Endothelial cell of umbilical vein (primary cell): ENCODE data around the gene SLC6A18.

Experiments used
- CTCF ChIP-seq, 2 donors: IDR thresholded peaks; 1 replicate in 1 of 2; 2 replicates in 1 of 2; pipeline ENCODE4 v1.5.1; 2011; ENCODE audit warnings: low read length in 2 of 2, mild to moderate bottlenecking in 2 of 2, moderate library complexity in 2 of 2, control low read depth in 1 of 2, inconsistent platforms in 1 of 2, low read depth in 1 of 2; ENCODE audit not compliant: insufficient read depth in 1 of 2; ENCODE audit errors: extremely low read depth in 1 of 2
- EZH2 ChIP-seq: IDR thresholded peaks from 2 replicates; pipeline ENCODE4 v1.6.1; 2012; ENCODE audit warnings: borderline replicate concordance, low read depth, mild to moderate bottlenecking, moderate library complexity, low read length, inconsistent platforms; ENCODE audit not compliant: severe bottlenecking
- FOS ChIP-seq: IDR thresholded peaks from 2 replicates; pipeline ENCODE4 v1.6.1; 2011; ENCODE audit warnings: mild to moderate bottlenecking, low read length, moderate library complexity, borderline replicate concordance; ENCODE audit not compliant: insufficient read depth
- JUN ChIP-seq: IDR thresholded peaks from 2 replicates; pipeline ENCODE4 v1.6.1; 2011; ENCODE audit warnings: borderline replicate concordance, low read depth; ENCODE audit not compliant: insufficient read length, insufficient read depth
- MAX ChIP-seq: IDR thresholded peaks from 2 replicates; pipeline ENCODE4 v1.6.1; 2011; ENCODE audit not compliant: insufficient read depth, insufficient read length
- POLR2A ChIP-seq: IDR thresholded peaks from 2 replicates; pipeline ENCODE4 v1.6.1; 2012; ENCODE audit warnings: low read depth, mild to moderate bottlenecking, control low read depth, low read length
- POLR2AphosphoS5 ChIP-seq: IDR thresholded peaks from 2 replicates; pipeline ENCODE4 v1.6.1; 2012; ENCODE audit warnings: low read depth, mild to moderate bottlenecking, control low read depth, low read length, moderate library complexity; ENCODE audit not compliant: insufficient read depth

- no peak for TF ChIP-seq POLR2A
- no peak for TF ChIP-seq POLR2AphosphoS5
- TF ChIP-seq CTCF (IDR thresholded peaks at IDR 0.05; ENCODE audit: extremely low read depth in 1 of 2, insufficient read depth in 1 of 2, low read depth in 1 of 2, low read length in 2 of 2), result no peak
- TF ChIP-seq EZH2, result no peak
- no peak for TF ChIP-seq MAX
- no peak for TF ChIP-seq FOS
- TF ChIP-seq JUN, result no peak
Measured at GRCh38 chr5:1197876-1198666, 27.1 kb upstream of the SLC6A18 start.
